ENCODE measurements around the gene NRXN2.

Gene NRXN2

GRCh38 chr11:64723117-64723906 lies at the start of gene NRXN2:
NRXN2 (minus strand) TSS chr11:64723197; CDS start chr11:64713699, 9,498 bp downstream.
- DNase-seq = peak; percentile 29 to 96 (median 89)

GRCh38 chr11:64772303-64773018 lies 49.5 kb upstream of the NRXN2 start:
- no peak for DNase-seq

- DNase-seq = no peak
Measured at GRCh38 chr11:64771861-64772260, 48.9 kb upstream of the NRXN2 start.

- DNase-seq = no peak
Measured at GRCh38 chr11:64770120-64770519, 47.1 kb upstream of the NRXN2 start.

- no peak for DNase-seq
Measured at GRCh38 chr11:64769283-64769682, 46.3 kb upstream of the NRXN2 start.

- no peak for DNase-seq
Measured at GRCh38 chr11:64768300-64768694, 45.3 kb upstream of the NRXN2 start.

GRCh38 chr11:64767344-64768299 lies 44.6 kb upstream of the NRXN2 start:
- DNase-seq = peak in 17 of 58 donors; percentile 10 to 77 (median 33)

GRCh38 chr11:64766881-64767280 lies 43.9 kb upstream of the NRXN2 start:
- no peak for DNase-seq

- DNase-seq = no peak
Measured at GRCh38 chr11:64765851-64766665, 43.1 kb upstream of the NRXN2 start.

GRCh38 chr11:64765291-64765850 lies 42.4 kb upstream of the NRXN2 start:
- DNase-seq = peak in 3 of 58 donors; percentile 12 to 23 (median 21)

- DNase-seq = no peak
Measured at GRCh38 chr11:64764753-64765152, 41.8 kb upstream of the NRXN2 start.

GRCh38 chr11:64764040-64764611 lies 41.1 kb upstream of the NRXN2 start:
- DNase-seq = no peak

- DNase-seq = peak in 9 of 58 donors; percentile 16 to 69 (median 48)
Measured at GRCh38 chr11:64763526-64764039, 40.6 kb upstream of the NRXN2 start.

GRCh38 chr11:64762674-64763525 lies 39.9 kb upstream of the NRXN2 start:
- DNase-seq = peak in 6 of 58 donors; percentile 31 to 59 (median 44)

- DNase-seq = peak in 21 of 58 donors; percentile 6 to 72 (median 43)
Measured at GRCh38 chr11:64762277-64762673, 39.3 kb upstream of the NRXN2 start.

GRCh38 chr11:64760759-64761420 lies 37.9 kb upstream of the NRXN2 start:
- no peak for DNase-seq
